Neural cell (in vitro differentiated cells): ENCODE results near the gene SLC22A5.

ENCODE experiments used
- CTCF ChIP-seq: fragments of 450-650 bp; IDR thresholded peaks from 2 replicates; pipeline ENCODE4 v1.5.1; 2014; ENCODE audit warnings: antibody characterized with exemption, mild to moderate bottlenecking, moderate library complexity; ENCODE audit not compliant: poor library complexity, severe bottlenecking
- EP300 ChIP-seq: fragments of 450-650 bp; conservative IDR thresholded peaks from 2 replicates; pipeline ENCODE4 v1.6.1; 2014; ENCODE audit warnings: antibody characterized with exemption, mild to moderate bottlenecking, moderate library complexity; ENCODE audit not compliant: poor library complexity, severe bottlenecking
- EZH2 ChIP-seq: fragments of 200-600, 300-800 bp; shearing (Covaris generic), sonication (generic); IDR thresholded peaks from 2 replicates; pipeline ENCODE4 v1.6.1; 2014; ENCODE audit warnings: antibody characterized with exemption, low read length, borderline replicate concordance, mild to moderate bottlenecking; ENCODE audit not compliant: insufficient read depth, poor library complexity, severe bottlenecking
- MXI1 ChIP-seq: fragments of 450-650 bp; conservative IDR thresholded peaks from 2 replicates; pipeline ENCODE4 v1.6.1; 2014; ENCODE audit warnings: antibody characterized with exemption, mild to moderate bottlenecking; ENCODE audit not compliant: poor library complexity, severe bottlenecking
- POLR2AphosphoS5 ChIP-seq: IDR thresholded peaks from 2 replicates; pipeline ENCODE4 v1.6.1; 2012
- RAD21 ChIP-seq: fragments of 450-650 bp; conservative IDR thresholded peaks from 2 replicates; pipeline ENCODE4 v1.6.1; 2014; ENCODE audit warnings: antibody characterized with exemption, mild to moderate bottlenecking, moderate library complexity
- REST ChIP-seq: IDR thresholded peaks from 2 replicates; pipeline ENCODE4 v1.6.1; 2012; ENCODE audit warnings: borderline replicate concordance
- SMC3 ChIP-seq: fragments of 450-650 bp; conservative IDR thresholded peaks from 2 replicates; pipeline ENCODE4 v1.6.1; 2014; ENCODE audit warnings: antibody characterized with exemption, mild to moderate bottlenecking, moderate library complexity; ENCODE audit not compliant: poor library complexity
- TAF1 ChIP-seq: IDR thresholded peaks from 2 replicates; pipeline ENCODE4 v1.6.1; 2012; ENCODE audit warnings: low read depth

GRCh38 chr5:132386644-132387286 lies 17.3 kb downstream of the SLC22A5 start:
- peak; percentile 35 for TF ChIP-seq CTCF
- TF ChIP-seq EP300 = no peak
- TF ChIP-seq POLR2AphosphoS5 = no peak
- TF ChIP-seq RAD21 = peak; percentile 51
- TF ChIP-seq REST = no peak
- TF ChIP-seq EZH2 = no peak
- no peak for TF ChIP-seq SMC3
- TF ChIP-seq MXI1 = no peak
- no peak for TF ChIP-seq TAF1
